GM19239 (cell line): ENCODE data around the gene CEP135.
A peak's percentile ranks its signal among the peaks of the same experiment; 100 is the strongest.
"Not testable (repeated sequence)": the region's sequence is repeated elsewhere in the genome, so short reads cannot be mapped to it uniquely, and the experiment has no call there.

Experiments used
- DNase-seq: peaks from one replicate; pipeline ENCODE4 v3.0.0; 2011; ENCODE audit warnings: low spot score; ENCODE audit not compliant: insufficient read length
- FAIRE-seq: peaks from 2 replicates; lab custom pipeline; 2011; peaks lifted over from hg19 to GRCh38; lab: Jason Lieb, UNC

Gene CEP135

GRCh38 chr4:55948726-55949481, at the start of gene CEP135:
Gene CEP135, plus strand, starts transcription at chr4:55948945. Its CDS starts 3,186 bp downstream, at chr4:55952131.
- DNase-seq (peak; percentile 78), FAIRE-seq (peak; percentile 82)

DNA sequence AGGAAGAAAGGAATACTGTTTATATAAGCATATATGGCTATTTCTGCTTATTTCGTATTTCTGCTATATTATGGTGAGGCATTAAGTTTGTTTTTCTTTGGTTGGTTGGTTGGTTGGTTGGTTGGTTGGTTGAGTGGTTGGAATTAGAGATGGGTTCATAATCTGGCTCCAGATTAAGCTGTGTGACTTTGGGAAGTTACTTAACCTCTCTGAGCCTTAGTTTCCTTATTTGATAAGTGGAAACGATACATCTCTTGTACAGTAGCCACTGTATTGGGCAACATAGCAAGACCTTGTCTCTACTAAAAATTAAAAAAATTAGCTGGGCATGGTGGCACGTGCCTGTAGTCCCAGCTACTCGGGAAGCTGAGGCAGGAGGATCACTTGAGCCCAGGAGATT, 46.1 kb upstream of the CEP135 start:
- DNase-seq (no peak), FAIRE-seq (no peak)

GRCh38 chr4:55903577-55903976, 45.2 kb upstream of the CEP135 start:
- FAIRE-seq (no peak), DNase-seq (no peak)

- FAIRE-seq: no peak
These were observed 44.2 kb upstream of the CEP135 start for GRCh38 chr4:55904576-55904975.

GRCh38 chr4:55906323-55906722, 42.4 kb upstream of the CEP135 start:
- FAIRE-seq (no peak), DNase-seq (no peak)

More at GRCh38 chr4:55904576-55904975, 44.2 kb upstream of the CEP135 start:
- DNase-seq: no peak

DNA sequence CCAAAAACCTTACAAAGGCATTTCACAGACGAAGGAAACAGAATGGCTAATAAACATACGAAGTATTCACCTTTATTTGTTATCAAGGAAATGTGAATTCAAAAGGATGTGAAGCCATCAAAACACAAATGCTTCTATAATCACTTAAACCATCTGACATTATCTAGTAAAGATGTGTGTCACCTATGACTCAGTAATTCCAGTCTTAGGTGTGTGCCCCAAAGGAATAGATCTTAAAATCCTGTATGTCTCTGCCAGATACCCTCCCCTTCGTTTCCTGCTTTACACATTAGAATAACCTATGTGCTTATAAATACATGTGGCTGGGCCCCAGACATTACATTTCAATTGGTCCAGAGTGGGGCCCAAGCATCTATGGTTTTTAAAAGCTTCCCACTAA, 41.8 kb upstream of the CEP135 start:
- no peak for DNase-seq
- no peak for FAIRE-seq

DNA sequence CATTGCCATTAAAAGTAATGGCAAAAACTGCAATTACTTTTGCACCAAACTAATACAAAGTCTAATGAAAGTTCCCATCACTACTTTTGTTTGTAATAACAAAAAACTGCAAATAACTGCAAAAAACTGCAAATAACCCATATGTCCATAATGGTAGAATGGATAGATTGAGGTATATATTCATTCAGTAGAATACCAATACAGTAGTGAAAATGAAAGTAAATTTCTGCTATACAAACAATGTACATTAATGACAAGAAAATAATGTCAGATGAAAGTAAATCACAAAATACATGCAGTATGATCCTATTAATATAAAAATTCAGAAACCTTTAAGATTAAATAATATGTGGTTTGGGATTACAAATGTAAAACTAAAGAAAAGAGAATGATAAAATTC, 41.3 kb upstream of the CEP135 start:
- no peak for DNase-seq
- FAIRE-seq: no peak

- DNase-seq (no peak), FAIRE-seq (no peak)
These were observed 38.6 kb upstream of the CEP135 start for GRCh38 chr4:55910140-55910539.

DNA sequence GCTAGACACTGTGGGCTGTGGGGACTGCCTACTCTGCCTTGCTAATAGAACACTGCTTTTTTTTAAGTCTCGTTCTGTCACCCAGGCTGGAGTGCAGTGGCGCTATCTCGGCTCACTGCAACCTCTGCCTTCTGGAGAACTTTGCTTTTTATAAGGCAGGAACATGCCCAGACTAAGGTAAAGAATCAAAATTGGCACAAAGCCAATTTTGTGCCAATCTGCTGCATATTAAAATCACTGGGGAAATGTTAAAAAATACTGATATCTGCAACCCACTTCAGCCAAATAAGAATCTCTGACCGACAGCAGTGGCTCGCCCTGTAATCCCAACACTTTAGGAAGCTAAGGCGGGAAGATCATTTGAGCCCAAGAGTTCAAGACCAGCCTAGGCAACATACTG, 36.5 kb upstream of the CEP135 start:
- FAIRE-seq (no peak), DNase-seq (no peak)

- FAIRE-seq (no peak), DNase-seq (no peak)
These were observed 28.2 kb upstream of the CEP135 start for GRCh38 chr4:55920571-55920970.

- DNase-seq (no peak), FAIRE-seq (no peak)
These were observed 27.7 kb upstream of the CEP135 start for GRCh38 chr4:55921093-55921492.

DNA sequence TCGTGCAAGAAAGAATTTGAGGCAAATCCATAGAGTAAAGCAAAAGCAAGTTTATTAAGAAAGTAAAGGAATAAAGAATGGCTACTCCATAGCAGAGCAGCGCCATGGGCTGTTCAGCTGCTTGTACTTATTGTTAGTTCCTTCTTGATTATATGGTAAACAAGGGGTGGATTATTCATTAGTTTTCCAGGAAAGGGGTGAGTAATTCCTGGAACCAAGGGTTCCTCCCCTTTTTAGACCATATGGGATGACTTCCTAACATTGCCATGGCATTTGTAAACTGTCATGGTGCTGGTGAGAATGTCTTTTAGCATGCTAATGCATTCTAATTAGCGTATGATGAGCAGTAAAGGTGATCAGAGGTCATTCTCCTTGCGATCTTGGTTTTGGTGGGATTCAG, 23.5 kb upstream of the CEP135 start:
- DNase-seq: no peak
- FAIRE-seq: no peak

DNA sequence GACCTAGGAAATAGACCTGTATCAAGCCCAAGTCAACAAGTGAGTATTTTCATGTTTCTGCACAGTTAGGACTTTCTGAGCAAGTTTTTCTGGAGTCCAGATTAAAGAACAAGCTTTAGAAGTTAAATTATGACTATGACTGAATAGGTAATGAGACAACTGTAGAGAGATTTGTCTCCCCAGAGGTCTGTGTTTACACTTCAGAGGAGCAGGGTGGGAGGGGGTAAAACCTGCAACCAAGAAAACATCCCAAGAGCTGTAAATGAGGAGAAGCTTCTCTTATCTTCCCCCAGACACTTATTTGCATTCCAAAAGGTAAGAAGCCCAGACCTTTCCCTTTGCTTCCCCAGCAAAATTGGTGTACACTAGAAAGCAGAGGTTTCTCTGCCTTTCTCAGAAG, 22.1 kb upstream of the CEP135 start:
- FAIRE-seq (peak; percentile 11), DNase-seq (no peak)

- FAIRE-seq: no peak
- DNase-seq: no peak
These were observed 20.8 kb upstream of the CEP135 start for GRCh38 chr4:55927803-55928437.

GRCh38 chr4:55928846-55929245, 19.9 kb upstream of the CEP135 start:
- DNase-seq (no peak), FAIRE-seq (no peak)

DNA sequence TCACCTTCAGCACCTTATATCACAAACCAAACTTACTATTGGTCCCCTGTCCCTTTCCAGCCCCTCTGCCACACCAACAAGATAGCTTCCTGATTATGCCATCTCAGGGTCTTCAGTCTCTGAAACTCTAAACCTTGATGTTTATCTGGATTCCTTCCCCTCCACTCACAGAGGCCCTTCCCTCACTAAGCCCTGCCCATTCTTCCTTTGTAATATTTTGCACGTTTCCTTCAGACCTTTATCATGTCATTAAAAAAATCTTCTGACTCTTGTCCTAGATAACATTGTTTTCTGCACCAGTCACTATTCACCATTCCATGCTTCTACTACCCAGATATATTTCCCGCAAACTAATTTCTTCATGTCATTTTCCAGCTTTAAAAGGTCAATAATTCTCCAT, 17.7 kb upstream of the CEP135 start:
- DNase-seq (no peak), FAIRE-seq (no peak)

DNA sequence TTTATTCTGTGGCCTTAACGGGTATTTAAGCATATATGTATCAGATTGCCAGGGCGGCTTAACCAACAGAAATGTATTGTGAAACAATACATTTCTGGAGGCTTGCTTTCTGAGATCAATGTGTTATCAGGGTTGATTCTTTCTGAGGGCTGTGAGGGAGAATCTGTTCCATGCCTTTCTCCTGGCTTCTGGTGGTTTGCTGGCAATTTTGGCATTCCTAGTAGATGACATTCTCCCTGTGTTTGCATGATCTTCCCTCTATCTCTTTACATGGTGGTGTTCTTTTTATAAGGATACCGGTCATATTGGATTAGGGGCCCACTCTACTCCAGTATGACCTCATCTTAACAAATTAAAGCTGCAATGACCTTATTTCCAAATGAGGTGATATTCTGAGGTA, 16.9 kb upstream of the CEP135 start:
- DNase-seq (no peak), FAIRE-seq (no peak)

DNA sequence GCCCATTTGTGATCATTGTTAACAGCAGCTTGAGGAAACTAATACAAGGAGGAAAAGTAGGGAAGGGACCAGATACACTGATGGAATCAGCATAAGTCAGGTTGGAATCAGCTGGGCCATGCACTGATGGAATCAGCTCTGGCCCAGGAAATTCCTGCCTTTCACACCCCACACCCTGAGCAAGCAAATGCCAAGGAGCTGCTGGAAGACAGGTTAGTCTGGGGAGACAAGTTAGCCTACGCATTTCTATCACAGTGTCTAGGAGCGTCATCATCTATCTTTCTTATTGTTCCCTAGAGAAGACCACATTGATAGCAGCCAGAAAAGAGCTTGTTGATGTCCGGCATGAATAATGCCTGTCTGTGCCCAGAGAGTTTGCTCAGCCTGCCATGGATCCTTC, 16.2 kb upstream of the CEP135 start:
- no peak for DNase-seq
- no peak for FAIRE-seq

GRCh38 chr4:55933611-55934010, 15.1 kb upstream of the CEP135 start:
- FAIRE-seq: no peak

GRCh38 chr4:55935907-55936306, 12.8 kb upstream of the CEP135 start:
- DNase-seq, FAIRE-seq: not testable (repeated sequence)

More at GRCh38 chr4:55933611-55934010, 15.1 kb upstream of the CEP135 start:
- no peak for DNase-seq

GRCh38 chr4:55938481-55938880, 10.3 kb upstream of the CEP135 start:
- FAIRE-seq: no peak
- DNase-seq: no peak

DNA sequence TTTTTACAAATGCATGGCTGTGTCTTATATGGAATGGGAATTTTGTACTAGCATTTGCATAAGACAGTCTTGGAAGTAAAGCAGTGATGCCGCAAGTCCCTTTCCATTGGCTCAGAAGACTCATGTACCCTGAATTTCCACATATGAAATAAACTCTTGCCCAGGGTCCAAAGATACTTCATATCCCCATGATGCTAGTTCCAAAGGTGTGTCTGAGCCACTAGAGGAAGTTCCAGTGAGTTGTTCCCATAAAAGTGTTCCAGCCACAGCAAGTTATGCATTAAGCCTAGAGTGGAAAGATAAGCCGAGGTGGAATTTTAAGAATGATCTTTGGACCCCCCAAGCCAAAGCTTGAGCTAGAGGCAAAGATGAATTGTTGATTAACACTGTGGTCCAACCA, 9.3 kb upstream of the CEP135 start:
- FAIRE-seq (no peak), DNase-seq (no peak)
